ENCODE results near the gene IL21R. TPM values are rescaled to one million over a fixed set of nuclear protein-coding genes. Genes with fewer than 3 reads are reported as not detected.
A peak's percentile ranks its signal among the peaks of the same experiment; 100 is the strongest.

IL21R gene
- total and polyA plus RNA-seq, 2 donors (not counting 1 experiment from before 2014, with no cell fraction given), result 28.5 to 32.1 TPM

GRCh38 chr16:27378871-27379481 is 23.0 kb upstream of the IL21R start:
- Histone ChIP-seq H3K36me3 (replicated peaks in 1 of 2; ENCODE audit: control extremely low read depth in 1 of 2, control insufficient read depth in 1 of 2, extremely low read depth in 1 of 2, insufficient read depth in 2 of 2, low read length in 1 of 2) (no peaks in the 10 kb centered on the region), H3K4me3 (ENCODE audit: control extremely low read depth in 1 of 5, extremely low read depth in 1 of 5, insufficient read depth in 1 of 5, low read depth in 2 of 5, low read length in 4 of 5) (no peak overlapping the region), H3K9ac (ENCODE audit: low read length) (no peak overlapping the region), H2AFZ (ENCODE audit: insufficient read depth, low read depth, low read length, poor library complexity, severe bottlenecking) (no peak overlapping the region), H3K4me1 (ENCODE audit: control insufficient read depth in 2 of 2, insufficient read depth in 2 of 2, low read length in 2 of 2) (peaks cover 61 to 84% of the 10 kb centered on the region in 2 donors), H3K27ac (ENCODE audit: low read length in 2 of 2) (no peak overlapping the region), H3K79me2 (ENCODE audit: control insufficient read depth, insufficient read depth, low read length) (no peaks in the 10 kb centered on the region), H4K20me1 (ENCODE audit: control insufficient read depth, insufficient read depth, low read length, poor library complexity, severe bottlenecking) (no peaks in the 10 kb centered on the region), H3K9me3 (ENCODE audit: control extremely low read depth in 1 of 3, control insufficient read depth in 2 of 3, insufficient read depth in 1 of 3, low read length in 2 of 3) (peaks cover 0 to 23% (median 0%) of the 10 kb centered on the region in 3 donors), H3K4me2 (replicated peaks; ENCODE audit: low read depth, low read length, poor library complexity, severe bottlenecking) (peak overlapping the region; percentile 9), H3K27me3 (replicated peaks in 1 of 4; ENCODE audit: control extremely low read depth in 1 of 4, control insufficient read depth in 3 of 4, insufficient read depth in 4 of 4, low read length in 3 of 4) (no peaks in the 10 kb centered on the region)
- Mint-ChIP-seq H3K4me3 (peak overlapping the region; percentile 38), H3K27me3 (no peaks in the 10 kb centered on the region), H3K9me3 (ENCODE audit: insufficient read depth) (no peaks in the 10 kb centered on the region), H3K27ac (peak overlapping the region; percentile 54), H3K4me1 (peaks cover 56% of the 10 kb centered on the region)
- TF ChIP-seq EZH2 (IDR thresholded peaks at IDR 0.05; ENCODE audit: borderline replicate concordance, insufficient read depth, low read depth, low read length, poor library complexity, severe bottlenecking), result no peak
- TF ChIP-seq CTCF (IDR thresholded peaks at IDR 0.05), result no peak
- ATAC-seq (ENCODE audit: low read depth) (no peak), DNase-seq (no peak)
- WGBS (ENCODE audit: insufficient coverage), result 41% methylated on average over 9 of the region's 11 CpGs
- ChIA-PET POLR2A (interaction anchor here (0.7 to 1.2 kb wide), 4 partner anchors 11 to 52 kb away, joined by 3 to 5 read pairs (median 4); partner anchors contain the start of gene IL21R), CTCF (interaction anchor here (1.6 to 1.8 kb wide), 3 partner anchors 11 to 47 kb away, joined by 4 to 14 read pairs (median 6); no protein-coding TSS in a partner anchor)
- intact Hi-C loops (cut with micrococcal nuclease), result no loop called here

- H4K20me1 ChIP-seq (ENCODE audit: control insufficient read depth, insufficient read depth, low read length, poor library complexity, severe bottlenecking), result no peaks in the 10 kb centered on the region
- no peak overlapping the region for H3K9ac ChIP-seq (ENCODE audit: low read length)
- ChIA-PET POLR2A (no interaction called here), CTCF (no interaction called here)
- 96% methylated on average over 6 of the region's 9 CpGs for WGBS (ENCODE audit: insufficient coverage)
- peaks cover 0 to 31% (median 0%) of the 10 kb centered on the region in 3 donors for H3K9me3 ChIP-seq (ENCODE audit: control extremely low read depth in 1 of 3, control insufficient read depth in 2 of 3, insufficient read depth in 1 of 3, low read length in 2 of 3)
- H2AFZ ChIP-seq (ENCODE audit: insufficient read depth, low read depth, low read length, poor library complexity, severe bottlenecking), result no peak overlapping the region
- no peak overlapping the region for H3K4me2 ChIP-seq (replicated peaks; ENCODE audit: low read depth, low read length, poor library complexity, severe bottlenecking)
- ATAC-seq (ENCODE audit: low read depth) (no peak), DNase-seq (no peak)
- H3K27me3 Mint-ChIP-seq, result no peaks in the 10 kb centered on the region
- H3K4me1 Mint-ChIP-seq, result peaks cover 65% of the 10 kb centered on the region
- H3K27ac Mint-ChIP-seq, result no peak overlapping the region
- H3K27me3 ChIP-seq (replicated peaks in 1 of 4; ENCODE audit: control extremely low read depth in 1 of 4, control insufficient read depth in 3 of 4, insufficient read depth in 4 of 4, low read length in 3 of 4), result no peaks in the 10 kb centered on the region
- TF ChIP-seq EZH2 (IDR thresholded peaks at IDR 0.05; ENCODE audit: borderline replicate concordance, insufficient read depth, low read depth, low read length, poor library complexity, severe bottlenecking), result no peak
- TF ChIP-seq CTCF (IDR thresholded peaks at IDR 0.05), result no peak
- H3K27ac ChIP-seq (ENCODE audit: low read length in 2 of 2), result no peak overlapping the region
- intact Hi-C loops (cut with micrococcal nuclease), result no loop called here
- H3K4me3 Mint-ChIP-seq, result no peak overlapping the region
- H3K4me3 ChIP-seq (ENCODE audit: control extremely low read depth in 1 of 5, extremely low read depth in 1 of 5, insufficient read depth in 1 of 5, low read depth in 2 of 5, low read length in 4 of 5), result no peak overlapping the region
- H3K36me3 ChIP-seq (replicated peaks in 1 of 2; ENCODE audit: control extremely low read depth in 1 of 2, control insufficient read depth in 1 of 2, extremely low read depth in 1 of 2, insufficient read depth in 2 of 2, low read length in 1 of 2), result no peaks in the 10 kb centered on the region
- H3K79me2 ChIP-seq (ENCODE audit: control insufficient read depth, insufficient read depth, low read length), result no peaks in the 10 kb centered on the region
- H3K4me1 ChIP-seq (ENCODE audit: control insufficient read depth in 2 of 2, insufficient read depth in 2 of 2, low read length in 2 of 2), result peaks cover 61 to 84% of the 10 kb centered on the region in 2 donors
- no peaks in the 10 kb centered on the region for H3K9me3 Mint-ChIP-seq (ENCODE audit: insufficient read depth)
These were observed 22.1 kb upstream of the IL21R start for GRCh38 chr16:27379919-27380318.
